GM18502 (cell line): Measurements from ENCODE around the gene POR.

Source experiments
- ATAC-seq: cut with Tn5 transposase; IDR thresholded peaks from one replicate; pipeline ENCODE4 v1.9.1; 2021; ENCODE audit warnings: mild to moderate bottlenecking; ENCODE audit not compliant: unreplicated experiment, poor library complexity

POR gene

GRCh38 chr7:75969182-75969581 lies 54.2 kb downstream of the POR start:
- ATAC-seq, result no peak

- ATAC-seq, result no peak
Observed at GRCh38 chr7:75969704-75970498, 54.9 kb downstream of the POR start.

GRCh38 chr7:75971309-75971960 lies 56.5 kb downstream of the POR start:
- ATAC-seq, result no peak

- ATAC-seq, result no peak
Observed at GRCh38 chr7:75971961-75972763, 57.2 kb downstream of the POR start.

- ATAC-seq, result no peak
Observed at GRCh38 chr7:75977743-75978142, 62.8 kb downstream of the POR start.

- ATAC-seq, result no peak
Observed at GRCh38 chr7:75979759-75980429, 64.9 kb downstream of the POR start.

GRCh38 chr7:75980430-75981202 lies 65.7 kb downstream of the POR start:
- ATAC-seq, result no peak

- no peak for ATAC-seq
Observed at GRCh38 chr7:75981203-75981452, 66.2 kb downstream of the POR start.

GRCh38 chr7:75981453-75982305 lies 66.7 kb downstream of the POR start:
- no peak for ATAC-seq

- no peak for ATAC-seq
Observed at GRCh38 chr7:75982306-75983064, 67.5 kb downstream of the POR start.

GRCh38 chr7:75983471-75984129 lies 68.6 kb downstream of the POR start:
- ATAC-seq, result no peak

- ATAC-seq, result no peak
Observed at GRCh38 chr7:75984130-75985008, 69.4 kb downstream of the POR start.

- ATAC-seq, result no peak
Observed at GRCh38 chr7:75985009-75985517, 70.1 kb downstream of the POR start.

- ATAC-seq, result no peak
Observed at GRCh38 chr7:75985518-75986146, 70.7 kb downstream of the POR start.

GRCh38 chr7:75986147-75986781 lies 71.3 kb downstream of the POR start:
- no peak for ATAC-seq
